SK-N-SH (cell line): ENCODE data around the gene LIMA1. TPM values are rescaled to one million over a fixed set of nuclear protein-coding genes. Genes with fewer than 3 reads are reported as not detected.

Experiments
- CTCF ChIA-PET: fragments of 300-600, 350-600 bp; formaldehyde crosslinking; extraction: SDS; loops from one replicate; lab custom pipeline; 2021; lab: Yijun Ruan, JAX
- POLR2A ChIA-PET: fragments of 350-600 bp; sonication (Branson Sonifier 250); formaldehyde crosslinking; extraction: SDS; loops from one replicate; lab custom pipeline; 2020; ENCODE audit warnings: antibody characterized with exemption, inconsistent platforms; lab: Yijun Ruan, JAX
- DNase-seq: peaks from one replicate; pipeline ENCODE4 v3.0.0; 2012
- H2AFZ ChIP-seq: fragments of 200-600 bp; sonication (generic); 2 replicates; pipeline ENCODE4 v1.8.1; 2016; ENCODE audit warnings: antibody characterized with exemption, mild to moderate bottlenecking, low read depth
- H3F3A ChIP-seq: fragments of 200-600 bp; sonication (generic); replicated peaks from 2 replicates; pipeline ENCODE3; 2016; ENCODE audit warnings: antibody characterized with exemption, mild to moderate bottlenecking; ENCODE audit not compliant: insufficient read depth
- H3K27ac ChIP-seq, 2 experiments: fragments of 200-500 bp in 1 of 2; fragments of 200-600 bp in 1 of 2; sonication (Bioruptor generic) in 1 of 2; sonication (generic), shearing (Covaris generic) in 1 of 2; 2 replicates each; pipeline versions ENCODE4 v1.5.1 to v1.6.1; 2014 to 2016; ENCODE audit warnings: low read depth in 2 of 2, inconsistent platforms in 1 of 2, low read length in 1 of 2, mild to moderate bottlenecking in 1 of 2, mixed read lengths in 1 of 2
- H3K27me3 ChIP-seq: fragments of 200-600 bp; sonication (generic), shearing (Covaris generic); 2 replicates; pipeline ENCODE4 v1.6.1; 2016; ENCODE audit warnings: mixed run types; ENCODE audit not compliant: insufficient read depth
- H3K36me3 ChIP-seq, 2 experiments: fragments of 200-500 bp in 1 of 2; fragments of 200-600 bp in 1 of 2; sonication (Bioruptor generic) in 1 of 2; sonication (generic) in 1 of 2; replicated peaks in 1 of 2; 2 replicates each; pipeline versions ENCODE3 to v1.5.1; 2014 to 2016; ENCODE audit warnings: low read length in 1 of 2, mild to moderate bottlenecking in 1 of 2; ENCODE audit not compliant: insufficient read depth in 2 of 2, control insufficient read depth in 1 of 2
- H3K4me1 ChIP-seq, 2 experiments: fragments of 200-500 bp in 1 of 2; fragments of 200-600 bp in 1 of 2; sonication (Bioruptor generic) in 1 of 2; sonication (generic), shearing (Covaris generic) in 1 of 2; 2 replicates each; pipeline versions ENCODE4 v1.5.1 to v1.6.1; 2014 to 2016; ENCODE audit warnings: low read depth in 1 of 2, low read length in 1 of 2, mixed run types in 1 of 2; ENCODE audit not compliant: insufficient read depth in 2 of 2, control insufficient read depth in 1 of 2
- H3K4me2 ChIP-seq: fragments of 200-600 bp; sonication (generic), shearing (Covaris generic); 2 replicates; pipeline ENCODE4 v1.6.1; 2017; ENCODE audit warnings: mixed run types
- H3K4me3 ChIP-seq, 2 experiments: fragments of 200-500 bp in 1 of 2; fragments of 200-600 bp in 1 of 2; sonication (Bioruptor generic) in 1 of 2; sonication (generic), shearing (Covaris generic) in 1 of 2; 2 replicates each; pipeline versions ENCODE4 v1.5.1 to v1.8.1; 2014 to 2016; ENCODE audit warnings: low read depth in 2 of 2, inconsistent platforms in 1 of 2, low read length in 1 of 2, mild to moderate bottlenecking in 1 of 2, mixed read lengths in 1 of 2, moderate library complexity in 1 of 2
- H3K79me2 ChIP-seq: fragments of 200-600 bp; sonication (generic); 2 replicates; pipeline ENCODE4 v1.8.1; 2017; ENCODE audit warnings: mild to moderate bottlenecking; ENCODE audit not compliant: insufficient read depth
- H3K9ac ChIP-seq: fragments of 200-600 bp; sonication (generic); 2 replicates; pipeline ENCODE4 v1.6.1; 2017; ENCODE audit warnings: mixed run types
- H3K9me2 ChIP-seq: fragments of 200-600 bp; sonication (generic); 2 replicates; pipeline ENCODE4 v1.6.1; 2017; ENCODE audit warnings: mixed run types
- H3K9me3 ChIP-seq: fragments of 200-600 bp; sonication (generic); 2 replicates; pipeline ENCODE4 v1.6.1; 2017; ENCODE audit warnings: mixed run types, mild to moderate bottlenecking, moderate library complexity
- H4K20me1 ChIP-seq: fragments of 200-600 bp; sonication (generic); 2 replicates; pipeline ENCODE4 v1.6.1; 2017; ENCODE audit warnings: mild to moderate bottlenecking, mixed run types; ENCODE audit not compliant: insufficient read depth
- CHD2 ChIP-seq: fragments of 150-350 bp; IDR thresholded peaks from 2 replicates; pipeline ENCODE4 v1.6.1; 2018; ENCODE audit warnings: low read length; ENCODE audit not compliant: partially characterized antibody
- EZH2phosphoT487 ChIP-seq: fragments of 200-600 bp; sonication (generic); IDR thresholded peaks from 2 replicates; pipeline ENCODE4 v1.6.1; 2017; ENCODE audit warnings: low read depth, mixed run types, mild to moderate bottlenecking, antibody characterized with exemption, moderate library complexity, borderline replicate concordance
- FOSL2 ChIP-seq: IDR thresholded peaks from 2 replicates; pipeline ENCODE4 v1.4.0; 2012; ENCODE audit warnings: low read depth, mild to moderate bottlenecking, moderate library complexity, borderline replicate concordance
- FOXJ3 ChIP-seq: sonication (generic); formaldehyde crosslinking; IDR thresholded peaks from 2 replicates; pipeline ENCODE4 v1.5.1; 2020; ENCODE audit warnings: mild to moderate bottlenecking, missing genetic modification reagents
- FOXM1 ChIP-seq: IDR thresholded peaks from 2 replicates; pipeline ENCODE4 v1.4.0; 2012; ENCODE audit warnings: low read depth, mild to moderate bottlenecking
- GATA2 ChIP-seq: sonication (generic); formaldehyde crosslinking; IDR thresholded peaks from 2 replicates; pipeline ENCODE4 v1.5.0; 2020; ENCODE audit warnings: mild to moderate bottlenecking, missing genetic modification reagents
- JUND ChIP-seq: IDR thresholded peaks from 2 replicates; pipeline ENCODE4 v1.4.0; 2012
- MEF2A ChIP-seq: IDR thresholded peaks from 2 replicates; pipeline ENCODE4 v1.4.0; 2012; ENCODE audit warnings: low read depth, borderline replicate concordance
- NFIC ChIP-seq: IDR thresholded peaks from 2 replicates; pipeline ENCODE4 v1.4.0; 2012; ENCODE audit warnings: borderline replicate concordance
- NRF1 ChIP-seq: IDR thresholded peaks from 2 replicates; pipeline ENCODE4 v1.6.1; 2012; ENCODE audit warnings: low read depth, mild to moderate bottlenecking, low read length
- POLR2AphosphoS5 ChIP-seq: IDR thresholded peaks from 2 replicates; pipeline ENCODE4 v1.6.1; 2012; ENCODE audit warnings: low read depth, low read length
- RCOR1 ChIP-seq: fragments of 150-350 bp; IDR thresholded peaks from 2 replicates; pipeline ENCODE4 v1.6.1; 2017; ENCODE audit warnings: antibody characterized with exemption, low read length
- RFX5 ChIP-seq: IDR thresholded peaks from 2 replicates; pipeline ENCODE4 v1.6.1; 2012; ENCODE audit warnings: mild to moderate bottlenecking, improper control_type of control experiment, low read length
- SIN3A ChIP-seq: IDR thresholded peaks from 2 replicates; pipeline ENCODE4 v1.6.1; 2012; ENCODE audit warnings: low read depth, mild to moderate bottlenecking, low read length, moderate library complexity, borderline replicate concordance
- SMC3 ChIP-seq: IDR thresholded peaks from 2 replicates; pipeline ENCODE4 v1.6.1; 2012; ENCODE audit warnings: low read depth, low read length, improper control_type of control experiment
- TAF1 ChIP-seq: IDR thresholded peaks from 2 replicates; pipeline ENCODE4 v1.6.1; 2012; ENCODE audit warnings: low read depth, mild to moderate bottlenecking, low read length, moderate library complexity, borderline replicate concordance
- TCF12 ChIP-seq: IDR thresholded peaks from 2 replicates; pipeline ENCODE4 v1.4.0; 2012
- TEAD4 ChIP-seq: IDR thresholded peaks from 2 replicates; pipeline ENCODE4 v1.4.0; 2012; ENCODE audit warnings: mild to moderate bottlenecking, borderline replicate concordance; ENCODE audit not compliant: insufficient read depth
- WGBS: methylation state at CpG from one replicate; pipeline ENCODE4 v1.1.6; 2017; ENCODE audit warnings: low lambda C conversion rate; 5-methylcytosine and 5-hydroxymethylcytosine counted together
- polyA plus RNA-seq, 3 experiments: library from polyadenylated mRNA; depleted of rRNA; stranded (reverse); fragments of >200 nt; gene quantifications; 2 replicates each; pipeline ENCODE4 v1.2.3, GENCODE V29; 2012
- TF ChIP-seq, protein P1 (sequence below): IDR thresholded peaks from 2 replicates; pipeline ENCODE4 v1.4.0; 2012; ENCODE audit warnings: low read depth
- TF ChIP-seq, protein P2 (sequence below): IDR thresholded peaks from 2 replicates; pipeline ENCODE4 v1.4.0; 2012; ENCODE audit warnings: low read depth, borderline replicate concordance
- TF ChIP-seq, protein P3 (sequence below): fragments of 200-600 bp; sonication (generic); IDR thresholded peaks from 2 replicates; pipeline ENCODE4 v1.6.1; 2017; ENCODE audit warnings: antibody characterized with exemption, mild to moderate bottlenecking, moderate library complexity
- TF ChIP-seq, protein P4 (sequence below): IDR thresholded peaks from 2 replicates; pipeline ENCODE4; 2012
- TF ChIP-seq, protein P5 (sequence below): fragments of 150-350 bp; IDR thresholded peaks from 2 replicates; pipeline ENCODE4 v1.6.1; 2016; ENCODE audit warnings: mild to moderate bottlenecking, low read depth, low read length
- TF ChIP-seq, protein P6 (sequence below): fragments of 150-350 bp; IDR thresholded peaks from 2 replicates; pipeline ENCODE4 v1.6.1; 2017; ENCODE audit warnings: antibody characterized with exemption, low read length, low read depth, borderline replicate concordance
- TF ChIP-seq, protein P7 (sequence below): IDR thresholded peaks from 2 replicates; pipeline ENCODE4 v1.4.0; 2012; ENCODE audit warnings: low read depth, borderline replicate concordance

Gene LIMA1
- polyA plus RNA-seq, 1 of the 3 experiments (the other 2 are of a cell fraction) = 96.6 TPM

DNA sequence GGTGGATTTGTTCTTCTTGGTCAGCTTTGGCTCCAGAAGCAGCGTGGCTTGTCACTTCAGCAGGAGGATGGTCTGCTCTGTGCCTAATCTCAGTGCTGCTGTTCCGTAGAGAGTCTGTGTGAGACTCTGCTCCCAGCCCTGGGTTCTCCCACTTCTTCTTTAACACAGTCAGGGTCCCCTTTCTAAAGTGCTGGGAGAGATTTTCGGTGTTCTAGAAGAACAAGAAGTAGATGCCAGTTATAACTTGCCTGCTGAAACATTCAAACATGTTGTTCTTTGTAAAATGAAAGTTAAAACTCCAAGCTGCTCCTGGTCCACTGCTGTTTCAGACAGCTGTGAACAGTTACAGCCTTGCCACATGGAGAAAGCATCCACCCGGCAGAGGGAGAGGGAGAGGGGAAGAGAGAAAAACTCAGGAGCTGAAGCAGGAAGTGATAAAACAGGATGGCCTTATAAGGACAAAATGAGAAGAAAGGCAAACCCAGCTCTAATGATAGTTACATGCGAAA is 61.0 kb downstream of the LIMA1 start:
- 7% methylated on average over 5 of the region's 5 CpGs for WGBS
- H3K9me3 ChIP-seq = no peaks in the 10 kb centered on the region
- H3K79me2 ChIP-seq = peaks cover 65% of the 10 kb centered on the region
- H3F3A ChIP-seq = peaks cover 46% of the 10 kb centered on the region
- peaks cover 6 to 20% of the 10 kb centered on the region in 2 experiments; a peak in 3 of 4 replicates for H3K4me1 ChIP-seq
- H3K9ac ChIP-seq = peak overlapping the region; percentile 80
- DNase-seq = peak; percentile 73
- peak overlapping the region; percentile 65 to 71 for H3K4me3 ChIP-seq
- ChIA-PET CTCF (interaction anchor here (0.7 to 2.8 kb wide), 11 partner anchors 12 to 254 kb away, joined by 3 to 20 read pairs (median 4); partner anchors contain the start of genes COX14, LIMA1 and SMARCD1), POLR2A (interaction anchor here (0.6 to 1.1 kb wide), 4 partner anchors 11 to 143 kb away, joined by 3 read pairs; no protein-coding TSS in a partner anchor)
- H3K27me3 ChIP-seq = no peaks in the 10 kb centered on the region
- peak overlapping the region; percentile 66 for H3K4me2 ChIP-seq
- H4K20me1 ChIP-seq = no peaks in the 10 kb centered on the region; the same call in 1 of the 2 replicates
- peaks cover 5 to 10% of the 10 kb centered on the region in 2 experiments for H3K36me3 ChIP-seq
- H2AFZ ChIP-seq = peak overlapping the region; percentile 67; the same call in 1 of the 2 replicates
- H3K27ac ChIP-seq = peak overlapping the region; percentile 83 to 97
- no peaks in the 10 kb centered on the region for H3K9me2 ChIP-seq
- TF ChIP-seq, protein P1, sequence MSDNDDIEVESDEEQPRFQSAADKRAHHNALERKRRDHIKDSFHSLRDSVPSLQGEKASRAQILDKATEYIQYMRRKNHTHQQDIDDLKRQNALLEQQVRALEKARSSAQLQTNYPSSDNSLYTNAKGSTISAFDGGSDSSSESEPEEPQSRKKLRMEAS = peak; percentile 96
- TF ChIP-seq JUND (no peak), TAF1 (peak; percentile 74), TCF12 (peak; percentile 86), TEAD4 (no peak), SIN3A (peak; percentile 95), RCOR1 (no peak), SMC3 (peak; percentile 4; the same call in 1 of the 2 replicates), NRF1 (no peak), FOSL2 (no peak), EZH2phosphoT487 (no peak), POLR2AphosphoS5 (peak; percentile 95), FOXJ3 (CRISPR knock-in tag) (no peak), CHD2 (peak; percentile 24), FOXM1 (no peak), GATA2 (CRISPR knock-in tag) (no peak), RFX5 (no peak), NFIC (no peak), MEF2A (no peak)
- TF ChIP-seq, protein P2, sequence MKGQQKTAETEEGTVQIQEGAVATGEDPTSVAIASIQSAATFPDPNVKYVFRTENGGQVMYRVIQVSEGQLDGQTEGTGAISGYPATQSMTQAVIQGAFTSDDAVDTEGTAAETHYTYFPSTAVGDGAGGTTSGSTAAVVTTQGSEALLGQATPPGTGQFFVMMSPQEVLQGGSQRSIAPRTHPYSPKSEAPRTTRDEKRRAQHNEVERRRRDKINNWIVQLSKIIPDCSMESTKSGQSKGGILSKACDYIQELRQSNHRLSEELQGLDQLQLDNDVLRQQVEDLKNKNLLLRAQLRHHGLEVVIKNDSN = no peak
- TF ChIP-seq, protein P3, sequence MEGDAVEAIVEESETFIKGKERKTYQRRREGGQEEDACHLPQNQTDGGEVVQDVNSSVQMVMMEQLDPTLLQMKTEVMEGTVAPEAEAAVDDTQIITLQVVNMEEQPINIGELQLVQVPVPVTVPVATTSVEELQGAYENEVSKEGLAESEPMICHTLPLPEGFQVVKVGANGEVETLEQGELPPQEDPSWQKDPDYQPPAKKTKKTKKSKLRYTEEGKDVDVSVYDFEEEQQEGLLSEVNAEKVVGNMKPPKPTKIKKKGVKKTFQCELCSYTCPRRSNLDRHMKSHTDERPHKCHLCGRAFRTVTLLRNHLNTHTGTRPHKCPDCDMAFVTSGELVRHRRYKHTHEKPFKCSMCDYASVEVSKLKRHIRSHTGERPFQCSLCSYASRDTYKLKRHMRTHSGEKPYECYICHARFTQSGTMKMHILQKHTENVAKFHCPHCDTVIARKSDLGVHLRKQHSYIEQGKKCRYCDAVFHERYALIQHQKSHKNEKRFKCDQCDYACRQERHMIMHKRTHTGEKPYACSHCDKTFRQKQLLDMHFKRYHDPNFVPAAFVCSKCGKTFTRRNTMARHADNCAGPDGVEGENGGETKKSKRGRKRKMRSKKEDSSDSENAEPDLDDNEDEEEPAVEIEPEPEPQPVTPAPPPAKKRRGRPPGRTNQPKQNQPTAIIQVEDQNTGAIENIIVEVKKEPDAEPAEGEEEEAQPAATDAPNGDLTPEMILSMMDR = peak; percentile 42
- TF ChIP-seq, protein P4, sequence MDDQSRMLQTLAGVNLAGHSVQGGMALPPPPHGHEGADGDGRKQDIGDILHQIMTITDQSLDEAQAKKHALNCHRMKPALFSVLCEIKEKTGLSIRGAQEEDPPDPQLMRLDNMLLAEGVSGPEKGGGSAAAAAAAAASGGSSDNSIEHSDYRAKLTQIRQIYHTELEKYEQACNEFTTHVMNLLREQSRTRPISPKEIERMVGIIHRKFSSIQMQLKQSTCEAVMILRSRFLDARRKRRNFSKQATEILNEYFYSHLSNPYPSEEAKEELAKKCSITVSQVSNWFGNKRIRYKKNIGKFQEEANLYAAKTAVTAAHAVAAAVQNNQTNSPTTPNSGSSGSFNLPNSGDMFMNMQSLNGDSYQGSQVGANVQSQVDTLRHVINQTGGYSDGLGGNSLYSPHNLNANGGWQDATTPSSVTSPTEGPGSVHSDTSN = no peak
- TF ChIP-seq, protein P5, sequence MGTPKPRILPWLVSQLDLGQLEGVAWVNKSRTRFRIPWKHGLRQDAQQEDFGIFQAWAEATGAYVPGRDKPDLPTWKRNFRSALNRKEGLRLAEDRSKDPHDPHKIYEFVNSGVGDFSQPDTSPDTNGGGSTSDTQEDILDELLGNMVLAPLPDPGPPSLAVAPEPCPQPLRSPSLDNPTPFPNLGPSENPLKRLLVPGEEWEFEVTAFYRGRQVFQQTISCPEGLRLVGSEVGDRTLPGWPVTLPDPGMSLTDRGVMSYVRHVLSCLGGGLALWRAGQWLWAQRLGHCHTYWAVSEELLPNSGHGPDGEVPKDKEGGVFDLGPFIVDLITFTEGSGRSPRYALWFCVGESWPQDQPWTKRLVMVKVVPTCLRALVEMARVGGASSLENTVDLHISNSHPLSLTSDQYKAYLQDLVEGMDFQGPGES = no peak
- TF ChIP-seq, protein P6, sequence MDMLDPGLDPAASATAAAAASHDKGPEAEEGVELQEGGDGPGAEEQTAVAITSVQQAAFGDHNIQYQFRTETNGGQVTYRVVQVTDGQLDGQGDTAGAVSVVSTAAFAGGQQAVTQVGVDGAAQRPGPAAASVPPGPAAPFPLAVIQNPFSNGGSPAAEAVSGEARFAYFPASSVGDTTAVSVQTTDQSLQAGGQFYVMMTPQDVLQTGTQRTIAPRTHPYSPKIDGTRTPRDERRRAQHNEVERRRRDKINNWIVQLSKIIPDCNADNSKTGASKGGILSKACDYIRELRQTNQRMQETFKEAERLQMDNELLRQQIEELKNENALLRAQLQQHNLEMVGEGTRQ = no peak
- TF ChIP-seq, protein P7, sequence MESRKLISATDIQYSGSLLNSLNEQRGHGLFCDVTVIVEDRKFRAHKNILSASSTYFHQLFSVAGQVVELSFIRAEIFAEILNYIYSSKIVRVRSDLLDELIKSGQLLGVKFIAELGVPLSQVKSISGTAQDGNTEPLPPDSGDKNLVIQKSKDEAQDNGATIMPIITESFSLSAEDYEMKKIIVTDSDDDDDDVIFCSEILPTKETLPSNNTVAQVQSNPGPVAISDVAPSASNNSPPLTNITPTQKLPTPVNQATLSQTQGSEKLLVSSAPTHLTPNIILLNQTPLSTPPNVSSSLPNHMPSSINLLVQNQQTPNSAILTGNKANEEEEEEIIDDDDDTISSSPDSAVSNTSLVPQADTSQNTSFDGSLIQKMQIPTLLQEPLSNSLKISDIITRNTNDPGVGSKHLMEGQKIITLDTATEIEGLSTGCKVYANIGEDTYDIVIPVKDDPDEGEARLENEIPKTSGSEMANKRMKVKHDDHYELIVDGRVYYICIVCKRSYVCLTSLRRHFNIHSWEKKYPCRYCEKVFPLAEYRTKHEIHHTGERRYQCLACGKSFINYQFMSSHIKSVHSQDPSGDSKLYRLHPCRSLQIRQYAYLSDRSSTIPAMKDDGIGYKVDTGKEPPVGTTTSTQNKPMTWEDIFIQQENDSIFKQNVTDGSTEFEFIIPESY = no peak
